GM12878 (cell line): ENCODE data around the gene DGCR8. TPM values are rescaled to one million over a fixed set of nuclear protein-coding genes. Genes with fewer than 3 reads are reported as not detected.

Experiments used
- E4F1 ChIP-seq: fragments of 450-650 bp; IDR thresholded peaks from 2 replicates; pipeline ENCODE4 v1.6.1; 2018; ENCODE audit warnings: borderline replicate concordance, mild to moderate bottlenecking; ENCODE audit not compliant: partially characterized antibody
- HDAC6 ChIP-seq: fragments of 200-600 bp; sonication (generic); IDR thresholded peaks from one replicate; pipeline ENCODE4 v1.8.0; 2017; ENCODE audit warnings: antibody characterized with exemption; ENCODE audit not compliant: unreplicated experiment
- POLR2AphosphoS5 ChIP-seq: IDR thresholded peaks from 2 replicates; pipeline ENCODE4 v1.6.1; 2011; ENCODE audit warnings: mild to moderate bottlenecking, low read length, inconsistent platforms
- SUZ12 ChIP-seq: fragments of 200-600 bp; sonication (generic); IDR thresholded peaks from one replicate; pipeline ENCODE4 v1.6.1; 2018; ENCODE audit warnings: antibody characterized with exemption, mild to moderate bottlenecking; ENCODE audit not compliant: unreplicated experiment
- ZNF687 ChIP-seq: fragments of 450-650 bp; IDR thresholded peaks from 2 replicates; pipeline ENCODE4 v1.6.1; 2017; ENCODE audit warnings: mild to moderate bottlenecking, moderate library complexity
- ZZZ3 ChIP-seq: IDR thresholded peaks from 2 replicates; pipeline ENCODE4 v1.6.1; 2011; ENCODE audit warnings: low read depth; ENCODE audit not compliant: control insufficient read depth, insufficient read length
- polyA plus RNA-seq, 11 experiments: library from polyadenylated mRNA; depleted of rRNA in 4 of 11; unstranded in 6 of 11; stranded (reverse) in 5 of 11; fragments of >200 nt; fragmentation: Nextera tagmentation in 4 of 11; fragmentation: Illumina TruSeq in 1 of 11; extraction: Ambion mirVana in 4 of 11; extraction: Trizol in 1 of 11; gene quantifications; 1 replicate in 1 of 11; 2 replicates in 10 of 11; pipeline versions ENCODE4 v1.2.1 to v1.2.3, GENCODE V29; 2011 to 2016; ENCODE audit warnings: inconsistent platforms in 2 of 11, missing spikeins in 2 of 11, low read depth in 1 of 11
- total RNA-seq, 4 experiments: library from RNA; depleted of rRNA in 3 of 4; stranded (reverse); fragments of >200 nt in 3 of 4; fragmentation: Illumina TruSeq in 1 of 4; extraction: Trizol in 1 of 4; gene quantifications; 2 replicates each; pipeline versions ENCODE4 v1.2.1 to v1.2.3, GENCODE V29; 2013 to 2021
- TF ChIP-seq, protein P1 (sequence below): fragments of 450-650 bp; IDR thresholded peaks from 2 replicates; pipeline ENCODE4 v1.6.1; 2017; ENCODE audit warnings: low read depth, mild to moderate bottlenecking, moderate library complexity
- TF ChIP-seq, protein P2 (sequence below): fragments of 150-350 bp; IDR thresholded peaks from 2 replicates; pipeline ENCODE4 v1.6.1; 2014; ENCODE audit warnings: mild to moderate bottlenecking, low read depth, low read length

Gene DGCR8
- total and polyA plus RNA-seq, 10 of the 15 experiments (the other 5 are each of a cell fraction or from before 2014, with no cell fraction given): 1.2 to 35.1 (median 17.2) TPM

DNA sequence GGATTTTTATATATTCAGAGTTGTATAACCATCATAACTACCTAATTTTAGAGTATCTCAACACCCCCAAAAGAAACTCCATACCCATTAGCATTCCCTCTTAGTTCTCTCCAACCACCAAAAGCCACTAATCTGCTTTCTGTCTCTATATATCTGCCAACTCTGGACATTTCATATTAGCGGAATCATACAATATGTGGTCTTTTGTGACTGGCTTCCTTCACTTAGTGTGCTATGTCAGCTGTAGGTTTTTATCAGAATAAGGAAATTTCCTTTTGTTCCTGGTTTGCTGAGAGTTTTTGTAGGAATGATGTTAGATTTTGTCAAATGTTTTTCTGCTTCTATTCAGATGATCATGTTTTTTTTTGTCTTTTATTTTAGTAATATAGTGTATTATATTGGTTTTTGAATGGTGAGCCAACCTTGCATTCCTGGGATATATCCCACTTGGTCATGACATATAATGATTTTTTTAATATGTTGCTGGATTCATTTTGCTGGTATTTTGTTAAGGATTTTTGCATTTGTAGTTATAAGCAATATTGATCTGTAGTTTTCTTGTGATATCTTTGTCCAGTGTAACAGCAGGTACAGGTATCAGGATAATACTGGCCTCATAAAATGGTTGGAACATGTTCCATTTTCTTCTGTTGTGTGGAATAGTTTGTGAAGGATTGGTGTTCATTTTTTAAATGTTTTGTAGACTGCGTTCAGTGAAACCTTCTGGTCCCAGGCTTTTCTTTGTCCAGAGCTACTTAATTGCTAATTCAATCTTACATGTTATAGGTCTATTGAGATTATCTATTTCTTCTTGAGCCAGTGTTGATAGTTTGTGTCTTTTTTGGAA lies 16.8 kb downstream of the DGCR8 start (continued):
- TF ChIP-seq, protein P1, sequence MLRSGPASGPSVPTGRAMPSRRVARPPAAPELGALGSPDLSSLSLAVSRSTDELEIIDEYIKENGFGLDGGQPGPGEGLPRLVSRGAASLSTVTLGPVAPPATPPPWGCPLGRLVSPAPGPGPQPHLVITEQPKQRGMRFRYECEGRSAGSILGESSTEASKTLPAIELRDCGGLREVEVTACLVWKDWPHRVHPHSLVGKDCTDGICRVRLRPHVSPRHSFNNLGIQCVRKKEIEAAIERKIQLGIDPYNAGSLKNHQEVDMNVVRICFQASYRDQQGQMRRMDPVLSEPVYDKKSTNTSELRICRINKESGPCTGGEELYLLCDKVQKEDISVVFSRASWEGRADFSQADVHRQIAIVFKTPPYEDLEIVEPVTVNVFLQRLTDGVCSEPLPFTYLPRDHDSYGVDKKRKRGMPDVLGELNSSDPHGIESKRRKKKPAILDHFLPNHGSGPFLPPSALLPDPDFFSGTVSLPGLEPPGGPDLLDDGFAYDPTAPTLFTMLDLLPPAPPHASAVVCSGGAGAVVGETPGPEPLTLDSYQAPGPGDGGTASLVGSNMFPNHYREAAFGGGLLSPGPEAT: no peak
- TF ChIP-seq E4F1 (no peak), ZZZ3 (no peak), HDAC6 (no peak), POLR2AphosphoS5 (no peak), ZNF687 (no peak), SUZ12 (no peak)
- TF ChIP-seq, protein P2, sequence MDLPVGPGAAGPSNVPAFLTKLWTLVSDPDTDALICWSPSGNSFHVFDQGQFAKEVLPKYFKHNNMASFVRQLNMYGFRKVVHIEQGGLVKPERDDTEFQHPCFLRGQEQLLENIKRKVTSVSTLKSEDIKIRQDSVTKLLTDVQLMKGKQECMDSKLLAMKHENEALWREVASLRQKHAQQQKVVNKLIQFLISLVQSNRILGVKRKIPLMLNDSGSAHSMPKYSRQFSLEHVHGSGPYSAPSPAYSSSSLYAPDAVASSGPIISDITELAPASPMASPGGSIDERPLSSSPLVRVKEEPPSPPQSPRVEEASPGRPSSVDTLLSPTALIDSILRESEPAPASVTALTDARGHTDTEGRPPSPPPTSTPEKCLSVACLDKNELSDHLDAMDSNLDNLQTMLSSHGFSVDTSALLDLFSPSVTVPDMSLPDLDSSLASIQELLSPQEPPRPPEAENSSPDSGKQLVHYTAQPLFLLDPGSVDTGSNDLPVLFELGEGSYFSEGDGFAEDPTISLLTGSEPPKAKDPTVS: no peak
